GM18508 (cell line): ENCODE measurements around the gene ZNF558.
"Not testable (repeated sequence)": the region's sequence is repeated elsewhere in the genome, so short reads cannot be mapped to it uniquely, and the experiment has no call there.

Experiments used
- ATAC-seq: cut with Tn5 transposase; IDR thresholded peaks from one replicate; pipeline ENCODE4 v1.9.1; 2021; ENCODE audit warnings: moderate number of reproducible peaks; ENCODE audit not compliant: insufficient read depth, unreplicated experiment

Gene ZNF558

DNA sequence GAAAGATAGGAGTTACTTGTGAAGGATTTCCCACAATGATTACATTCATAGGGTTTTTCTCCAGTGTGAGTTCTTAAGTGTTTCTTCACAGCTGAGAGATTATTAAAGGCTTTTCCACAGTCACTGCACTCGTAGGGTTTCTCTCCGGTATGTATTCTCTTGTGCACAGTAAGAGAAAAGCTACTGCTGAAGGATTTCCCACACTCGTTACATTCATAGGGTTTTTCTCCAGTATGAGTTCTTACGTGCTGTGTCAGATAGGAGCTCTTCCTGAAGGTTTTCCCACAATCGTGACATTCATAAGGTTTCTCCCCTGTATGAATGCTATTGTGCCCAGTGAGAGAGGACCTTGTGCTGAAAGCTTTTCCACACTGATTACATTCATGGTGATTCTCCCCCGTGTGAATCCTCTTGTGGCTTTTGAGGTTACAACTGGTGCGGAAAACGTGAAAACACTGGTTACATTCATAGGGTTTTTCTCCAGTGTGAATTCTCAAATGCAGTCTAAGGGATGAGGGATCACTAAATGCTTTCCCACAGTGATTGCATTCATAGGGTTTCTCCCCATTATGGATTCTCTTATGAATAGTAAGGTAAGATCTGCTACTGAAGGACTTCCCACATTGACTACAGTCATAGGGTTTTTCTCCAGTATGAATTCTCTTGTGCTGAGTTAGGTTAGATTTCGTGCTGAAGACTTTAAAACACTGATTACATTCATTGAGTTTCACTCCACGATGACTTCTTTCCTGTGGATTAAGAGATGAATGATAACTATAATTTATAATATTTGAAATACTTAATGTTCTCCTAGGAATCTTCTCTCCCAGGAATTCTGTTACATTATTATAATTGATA is 20.6 kb downstream of the ZNF558 start:
- no peak for ATAC-seq

GRCh38 chr19:8806661-8807060 is 25.4 kb downstream of the ZNF558 start:
- ATAC-seq = no peak

DNA sequence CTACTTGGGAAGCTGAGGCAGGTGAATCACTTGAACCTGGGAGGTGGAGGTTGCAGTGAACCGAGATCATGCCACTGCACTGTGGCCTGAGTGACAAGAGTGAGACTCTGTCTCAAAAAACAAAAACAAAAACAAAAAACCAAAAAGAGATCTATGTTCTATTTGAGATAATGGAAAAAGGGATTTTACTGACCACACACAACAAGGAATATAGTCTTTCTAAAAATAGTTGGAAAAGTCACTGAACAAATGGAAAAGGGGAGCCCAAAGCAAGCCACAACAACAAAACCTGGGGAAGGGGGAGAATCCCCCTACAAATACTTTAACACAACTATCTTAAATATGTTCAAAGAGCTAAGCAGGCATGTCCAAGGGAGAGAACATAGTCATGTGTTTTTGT is 37.3 kb downstream of the ZNF558 start:
- no peak for ATAC-seq

DNA sequence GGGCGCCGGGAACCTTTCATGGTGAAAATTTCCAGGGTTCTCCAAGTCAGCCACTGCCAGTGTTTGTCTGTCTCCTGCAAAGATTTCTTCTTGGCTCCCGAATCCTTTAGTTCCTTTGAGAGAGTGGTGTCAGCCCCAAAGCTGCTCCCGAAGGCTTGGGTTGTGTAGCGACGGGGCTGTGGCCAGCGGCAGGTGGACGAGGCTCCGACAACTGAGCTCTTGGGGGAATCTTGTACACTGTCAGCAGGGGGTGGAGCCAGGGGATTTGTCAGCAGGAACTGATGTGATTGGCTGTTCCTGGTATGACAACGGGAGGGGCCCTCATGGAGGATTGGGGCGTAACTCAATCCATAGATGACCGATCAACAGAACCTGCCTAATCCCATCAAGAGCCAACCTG is 58.5 kb downstream of the ZNF558 start:
- ATAC-seq = not testable (repeated sequence)

GRCh38 chr19:8769265-8769664 is 62.8 kb downstream of the ZNF558 start:
- ATAC-seq = not testable (repeated sequence)

GRCh38 chr19:8767257-8767656 is 64.8 kb downstream of the ZNF558 start:
- not testable (repeated sequence) for ATAC-seq
